Measurements from ENCODE around the gene TNFRSF13B.
"Not testable (repeated sequence)": the region's sequence is repeated elsewhere in the genome, so short reads cannot be mapped to it uniquely, and the experiment has no call there.

The TNFRSF13B gene

DNA sequence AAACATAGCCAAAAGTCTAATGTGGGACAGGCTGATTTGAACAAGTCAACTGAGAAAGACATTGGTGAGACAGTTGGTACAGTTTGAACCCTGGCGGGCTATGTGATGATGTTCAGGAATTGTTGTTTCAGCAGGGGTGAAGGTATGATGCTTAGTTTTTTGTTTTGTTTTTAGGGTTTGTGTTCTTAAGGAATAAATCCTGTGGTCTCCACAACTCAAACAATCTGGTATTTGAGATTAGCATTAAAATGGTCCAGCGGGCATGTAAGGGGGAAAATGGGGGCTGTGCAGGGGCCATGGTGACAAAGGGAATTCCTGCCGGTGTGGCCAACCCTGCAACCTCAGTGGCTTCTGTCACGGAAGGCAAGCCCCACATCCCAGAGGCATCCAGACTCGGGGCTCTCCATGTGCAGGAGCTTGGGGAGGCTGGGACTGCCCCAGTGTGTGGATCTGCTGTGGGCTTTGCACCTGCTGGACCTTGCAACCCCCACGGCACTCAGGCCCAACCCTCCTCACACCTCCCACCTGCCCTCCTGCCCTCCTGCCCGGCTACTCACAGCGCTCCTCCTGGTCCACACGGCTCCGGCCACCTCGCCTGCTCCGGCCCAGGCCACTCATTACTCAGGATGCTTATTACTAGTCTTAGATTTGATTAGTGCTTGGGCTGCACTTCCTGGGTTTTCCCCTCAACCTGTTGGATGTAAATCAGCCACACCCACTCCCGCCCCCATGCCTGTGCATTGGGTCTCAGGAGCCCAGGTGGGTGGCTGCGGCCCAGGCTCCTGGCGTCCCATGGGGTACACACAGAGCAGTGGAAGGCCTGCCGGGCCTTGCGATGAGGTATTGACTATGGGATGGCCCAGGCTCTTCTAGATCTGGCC, at the start of gene TNFRSF13B:
TSS of gene TNFRSF13B (minus strand) at position 661 of the 881 bp plus-strand sequence. CDS start at position 618, 43 bp downstream.
- H2AFZ ChIP-seq (ENCODE audit: low read depth, low read length): no peak within 1 kb of the TSS
- peaks cover 4% of the 10 kb centered on the region for H3K27me3 ChIP-seq (ENCODE audit: insufficient read depth, low read length)
- no peaks in the 10 kb centered on the region for H3K4me1 ChIP-seq (ENCODE audit: insufficient read depth, low read length)
- no peaks in the 10 kb centered on the region for H3K9me3 ChIP-seq (ENCODE audit: low read length)
- H3K36me3 ChIP-seq (ENCODE audit: insufficient read depth, low read length): no peaks in the 10 kb centered on the region
- H3K4me3 ChIP-seq (ENCODE audit: low read length): no peak within 1 kb of the TSS

DNA sequence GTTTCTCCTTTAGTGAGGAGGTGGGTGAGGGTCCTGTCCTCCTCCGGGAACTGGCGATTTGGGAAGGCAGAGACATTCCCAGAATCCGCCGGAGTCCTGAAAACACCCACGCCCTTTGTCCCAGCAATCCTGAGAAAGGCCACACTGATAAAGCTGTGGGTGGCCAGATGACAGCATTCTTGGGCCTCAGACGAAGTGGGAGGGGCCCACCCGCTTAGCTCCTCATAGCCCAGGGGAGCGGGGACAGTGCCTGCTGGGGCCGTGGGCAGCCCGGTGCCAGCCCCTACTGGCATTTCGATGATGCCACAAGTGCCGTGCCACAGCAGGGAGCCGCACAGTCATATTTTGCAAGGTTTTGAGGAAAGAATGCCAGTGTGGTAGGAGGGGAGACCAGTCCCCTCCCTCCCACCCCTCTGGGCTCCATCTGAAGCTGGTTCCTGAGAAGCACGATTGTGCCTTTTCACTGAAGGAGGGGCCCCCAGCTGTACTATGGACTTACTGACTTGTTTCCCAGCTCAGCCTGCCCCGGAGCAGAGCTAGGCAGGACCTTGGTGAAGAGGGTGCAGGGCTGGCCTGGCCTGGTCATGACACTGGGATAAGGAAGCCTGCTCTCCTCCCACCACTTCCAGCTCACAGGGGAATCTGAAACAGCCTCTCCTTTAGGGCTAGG, 49.4 kb upstream of the TNFRSF13B start:
- H3K36me3 ChIP-seq (ENCODE audit: insufficient read depth, low read length): no peaks in the 10 kb centered on the region
- no peaks in the 10 kb centered on the region for H3K9me3 ChIP-seq (ENCODE audit: low read length)
- no peak overlapping the region for H3K4me3 ChIP-seq (ENCODE audit: low read length)

DNA sequence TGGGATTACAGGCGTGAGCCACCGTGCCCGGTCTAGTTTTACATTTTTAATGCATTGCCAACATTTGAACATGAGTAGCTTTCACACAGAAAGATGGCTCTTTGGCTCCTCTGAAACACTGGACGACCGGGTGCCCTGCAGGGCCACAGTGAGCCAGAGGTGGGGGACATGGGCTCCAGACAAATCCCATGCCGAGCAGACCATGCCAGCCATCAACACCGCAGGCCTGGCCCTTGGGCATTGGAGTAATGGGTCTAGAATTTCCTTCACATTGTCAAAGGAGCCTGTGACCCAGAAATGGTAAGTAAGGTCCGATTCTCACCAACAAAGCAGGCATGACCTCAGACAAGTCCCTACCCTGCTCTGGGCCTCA, 48.9 kb upstream of the TNFRSF13B start:
- Histone ChIP-seq H3K9me3 (ENCODE audit: low read length) (no peaks in the 10 kb centered on the region), H2AFZ (ENCODE audit: low read depth, low read length) (no peak overlapping the region), H3K36me3 (ENCODE audit: insufficient read depth, low read length) (no peaks in the 10 kb centered on the region), H3K4me3 (ENCODE audit: low read length) (no peak overlapping the region), H3K27me3 (ENCODE audit: insufficient read depth, low read length) (peaks cover 3% of the 10 kb centered on the region), H3K4me1 (ENCODE audit: insufficient read depth, low read length) (peaks cover 5% of the 10 kb centered on the region)

More for the DNA sequence above, 49.4 kb upstream of the TNFRSF13B start:
- peaks cover 3% of the 10 kb centered on the region for H3K27me3 ChIP-seq (ENCODE audit: insufficient read depth, low read length)
- H2AFZ ChIP-seq (ENCODE audit: low read depth, low read length): no peak overlapping the region
- peaks cover 5% of the 10 kb centered on the region for H3K4me1 ChIP-seq (ENCODE audit: insufficient read depth, low read length)

DNA sequence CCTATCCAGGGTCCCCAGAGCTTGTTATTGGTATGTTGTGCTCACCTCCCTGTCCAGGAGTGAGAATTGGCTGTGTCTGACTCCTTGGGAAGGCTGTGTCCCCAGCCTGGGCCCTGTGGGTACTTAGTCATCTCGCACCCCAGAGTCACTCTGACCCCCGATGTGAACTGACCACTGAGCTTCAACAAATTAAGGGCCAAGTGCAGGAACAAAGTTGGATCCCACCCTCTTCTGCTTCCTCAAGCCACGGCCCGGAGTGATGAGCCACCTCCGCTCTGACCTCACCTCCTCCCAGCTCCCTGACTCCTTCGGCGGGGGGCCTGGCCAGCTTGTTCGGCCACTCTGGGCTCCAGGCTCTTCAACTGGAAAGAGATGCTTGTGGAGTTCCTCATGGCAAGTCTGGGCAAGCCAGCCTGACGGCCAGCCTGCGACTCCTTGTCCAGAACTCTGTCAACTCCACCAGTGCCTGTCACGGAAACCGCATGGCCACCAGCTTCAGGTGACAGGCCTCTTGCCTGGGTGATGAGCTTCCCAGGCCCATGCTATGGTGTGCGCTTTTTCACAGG, 48.1 kb upstream of the TNFRSF13B start:
- Histone ChIP-seq H3K4me3 (ENCODE audit: low read length) (no peak overlapping the region), H3K36me3 (ENCODE audit: insufficient read depth, low read length) (no peaks in the 10 kb centered on the region), H3K27me3 (ENCODE audit: insufficient read depth, low read length) (peaks cover 10% of the 10 kb centered on the region), H3K9me3 (ENCODE audit: low read length) (no peaks in the 10 kb centered on the region), H2AFZ (ENCODE audit: low read depth, low read length) (no peak overlapping the region), H3K4me1 (ENCODE audit: insufficient read depth, low read length) (peaks cover 5% of the 10 kb centered on the region)

DNA sequence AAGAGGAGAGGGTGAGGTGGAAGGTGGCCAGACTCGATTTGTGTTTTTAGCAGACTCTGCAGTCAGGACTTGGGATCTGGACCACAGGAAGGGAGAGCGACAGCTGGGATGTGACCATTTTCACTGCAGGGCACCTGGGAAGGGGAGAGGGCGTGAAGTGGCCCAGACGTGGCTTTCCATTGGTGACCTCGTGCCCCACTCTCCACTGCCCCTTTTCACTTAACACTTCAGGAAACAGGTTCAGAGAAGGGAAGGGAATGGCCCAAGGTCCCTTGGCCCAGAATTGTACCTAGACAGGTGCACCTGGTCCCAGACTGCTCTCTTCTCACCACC, 47.5 kb upstream of the TNFRSF13B start:
- Histone ChIP-seq H3K36me3 (ENCODE audit: insufficient read depth, low read length) (no peaks in the 10 kb centered on the region), H3K4me3 (ENCODE audit: low read length) (no peak overlapping the region), H3K9me3 (ENCODE audit: low read length) (no peaks in the 10 kb centered on the region)

DNA sequence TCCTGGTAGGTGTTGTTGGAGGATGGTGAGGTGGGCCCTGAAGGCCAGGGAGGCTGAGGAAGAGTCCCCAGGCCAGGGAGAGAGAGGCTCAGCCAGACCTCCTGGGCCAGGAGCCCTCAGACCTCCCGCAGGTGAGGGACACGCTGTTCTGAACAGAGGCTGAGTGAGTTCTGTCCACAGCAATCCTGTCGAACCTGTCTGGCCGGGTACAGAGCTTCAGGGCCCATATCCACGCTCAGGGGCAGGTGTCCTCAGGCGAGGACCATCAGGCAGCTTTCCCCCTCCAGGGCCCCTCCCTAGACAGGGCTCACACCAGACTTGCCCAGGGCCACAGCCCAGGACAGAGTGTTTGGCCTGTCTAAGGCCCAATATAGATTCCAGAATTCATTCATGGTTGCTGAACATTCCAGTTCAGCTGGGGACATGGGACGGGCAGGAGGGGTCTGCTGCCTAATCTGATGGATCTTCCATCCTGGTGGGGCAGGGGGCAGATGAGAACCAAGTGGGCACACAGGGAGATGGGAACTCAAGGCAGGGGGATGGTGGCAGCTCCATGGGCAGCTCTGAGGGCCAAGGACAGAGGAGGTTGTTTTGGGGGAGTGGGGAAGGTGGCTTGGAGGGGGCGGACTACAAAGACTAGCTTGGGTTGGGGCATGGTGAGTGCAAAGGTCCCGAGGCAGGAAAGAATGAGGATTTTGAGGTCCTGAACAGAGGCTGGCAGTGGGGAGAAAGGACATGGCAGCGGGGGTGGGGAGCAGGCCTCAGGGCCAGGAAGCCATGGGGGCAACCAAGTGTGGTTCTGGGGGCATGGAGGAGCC, 46.9 kb upstream of the TNFRSF13B start:
- no peak overlapping the region for H3K4me3 ChIP-seq (ENCODE audit: low read length)
- no peaks in the 10 kb centered on the region for H3K9me3 ChIP-seq (ENCODE audit: low read length)
- H3K27me3 ChIP-seq (ENCODE audit: insufficient read depth, low read length): peaks cover 10% of the 10 kb centered on the region
- H3K36me3 ChIP-seq (ENCODE audit: insufficient read depth, low read length): no peaks in the 10 kb centered on the region
- peaks cover 5% of the 10 kb centered on the region for H3K4me1 ChIP-seq (ENCODE audit: insufficient read depth, low read length)
- no peak overlapping the region for H2AFZ ChIP-seq (ENCODE audit: low read depth, low read length)

More for the DNA sequence above, 47.5 kb upstream of the TNFRSF13B start:
- Histone ChIP-seq H3K4me1 (ENCODE audit: insufficient read depth, low read length) (peaks cover 5% of the 10 kb centered on the region), H3K27me3 (ENCODE audit: insufficient read depth, low read length) (peaks cover 12% of the 10 kb centered on the region), H2AFZ (ENCODE audit: low read depth, low read length) (no peak overlapping the region)

DNA sequence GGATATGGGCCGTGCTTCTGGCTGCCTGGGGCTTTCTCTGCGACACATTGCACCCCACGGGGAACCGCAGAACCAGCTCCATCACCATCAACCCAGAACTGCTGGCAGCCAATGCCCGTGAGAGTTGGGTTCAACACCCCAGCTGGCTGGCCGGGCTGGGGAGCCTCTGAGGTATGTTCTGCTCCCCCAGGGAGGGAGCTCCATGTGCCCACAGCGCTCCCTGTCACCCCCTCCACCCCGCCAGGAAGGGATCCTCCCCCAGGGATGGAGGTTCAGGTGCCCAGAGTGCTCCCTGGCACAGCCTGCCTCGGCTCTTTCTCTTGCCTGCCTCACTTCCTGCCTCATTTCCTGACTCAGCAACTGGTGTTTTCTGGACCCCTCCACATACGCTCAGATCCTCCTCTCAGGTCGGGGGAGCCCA, 46.1 kb upstream of the TNFRSF13B start:
- Histone ChIP-seq H3K4me3 (ENCODE audit: low read length) (no peak overlapping the region), H3K9me3 (ENCODE audit: low read length) (no peaks in the 10 kb centered on the region), H2AFZ (ENCODE audit: low read depth, low read length) (no peak overlapping the region), H3K36me3 (ENCODE audit: insufficient read depth, low read length) (no peaks in the 10 kb centered on the region), H3K4me1 (ENCODE audit: insufficient read depth, low read length) (peaks cover 5% of the 10 kb centered on the region), H3K27me3 (ENCODE audit: insufficient read depth, low read length) (peaks cover 10% of the 10 kb centered on the region)

DNA sequence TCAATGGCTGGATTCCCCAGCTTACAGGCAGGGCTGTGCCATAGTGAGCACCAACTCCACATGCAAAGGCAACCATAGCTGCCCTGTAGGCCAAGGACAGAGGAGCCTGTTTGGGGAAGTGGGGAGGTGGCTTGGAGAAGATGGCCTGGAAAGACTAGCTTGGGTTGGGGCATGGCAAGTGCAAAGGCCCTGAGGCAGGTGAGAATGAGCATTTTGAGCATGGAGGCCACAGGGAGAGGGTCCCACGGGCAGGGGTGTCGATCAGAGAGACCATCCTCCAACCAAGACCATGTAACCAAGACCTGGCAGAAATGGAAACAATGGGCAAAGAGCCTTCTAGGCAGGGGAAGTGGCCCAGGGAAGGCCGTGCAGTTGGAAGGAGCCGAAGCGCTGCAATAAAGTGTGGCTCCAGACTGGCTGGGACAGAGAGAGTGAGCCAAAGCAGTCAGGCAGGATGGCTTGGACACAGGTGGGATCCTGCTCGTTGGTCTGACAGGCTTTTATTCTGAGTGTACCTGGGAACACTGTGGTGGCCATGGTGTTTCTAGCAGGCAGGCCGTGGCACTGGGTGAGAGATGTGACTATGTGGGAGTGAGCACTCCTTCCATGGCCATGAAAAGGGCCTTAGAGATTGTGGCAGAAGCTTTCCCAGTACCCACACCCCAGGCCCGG, 45.6 kb upstream of the TNFRSF13B start:
- H3K9me3 ChIP-seq (ENCODE audit: low read length): no peaks in the 10 kb centered on the region
- H2AFZ ChIP-seq (ENCODE audit: low read depth, low read length): no peak overlapping the region
- peaks cover 10% of the 10 kb centered on the region for H3K27me3 ChIP-seq (ENCODE audit: insufficient read depth, low read length)
- peaks cover 5% of the 10 kb centered on the region for H3K4me1 ChIP-seq (ENCODE audit: insufficient read depth, low read length)
- no peak overlapping the region for H3K4me3 ChIP-seq (ENCODE audit: low read length)
- no peaks in the 10 kb centered on the region for H3K36me3 ChIP-seq (ENCODE audit: insufficient read depth, low read length)

DNA sequence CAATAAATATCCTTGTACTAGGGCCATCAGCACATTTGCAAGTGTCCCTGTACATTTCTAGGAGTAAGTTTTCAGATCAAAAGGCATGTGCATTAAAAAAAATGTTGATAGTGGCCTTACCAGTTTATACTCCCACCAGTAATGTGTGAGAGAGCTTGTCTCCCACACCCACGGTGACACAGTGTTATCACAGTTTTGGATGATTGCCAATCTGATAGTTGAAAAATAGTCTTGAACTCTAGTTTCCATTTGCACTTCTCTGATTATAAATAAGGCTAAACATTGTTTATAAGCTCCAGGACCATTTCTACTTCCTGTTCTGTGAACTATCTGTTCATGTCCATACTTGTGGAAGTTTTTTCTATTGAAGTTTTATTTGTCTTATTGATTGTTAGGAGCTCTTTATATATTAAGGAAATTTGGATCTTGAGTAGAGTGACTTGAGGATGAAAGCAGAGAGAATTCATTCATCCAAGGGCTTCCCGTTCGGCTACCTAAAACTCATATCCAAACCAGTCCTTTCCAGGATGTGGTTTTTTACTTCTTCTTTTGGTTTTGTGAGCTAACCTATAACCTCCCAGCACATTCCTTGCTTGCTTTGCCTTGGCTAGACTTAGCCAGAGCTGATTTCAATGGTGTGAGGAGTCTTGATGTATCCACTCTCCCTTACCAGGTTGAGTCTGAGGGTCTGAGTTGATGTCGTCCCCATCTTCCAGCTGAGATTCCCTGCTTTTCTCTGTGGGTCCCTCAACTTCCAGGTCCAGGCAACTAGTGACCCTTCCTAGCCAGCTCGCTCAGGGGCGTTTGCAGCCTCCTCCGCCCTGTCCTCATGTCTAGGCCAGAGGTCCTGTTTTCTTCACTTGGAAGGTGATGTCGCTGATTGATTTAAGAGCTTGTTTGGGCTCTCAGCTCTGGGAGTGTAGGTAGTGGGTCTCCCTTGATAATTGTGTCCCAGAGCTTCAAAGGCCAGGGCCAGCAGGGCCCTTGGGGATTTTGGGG, 44.6 kb upstream of the TNFRSF13B start:
- not testable (repeated sequence) for H3K4me1 ChIP-seq (ENCODE audit: insufficient read depth, low read length)

DNA sequence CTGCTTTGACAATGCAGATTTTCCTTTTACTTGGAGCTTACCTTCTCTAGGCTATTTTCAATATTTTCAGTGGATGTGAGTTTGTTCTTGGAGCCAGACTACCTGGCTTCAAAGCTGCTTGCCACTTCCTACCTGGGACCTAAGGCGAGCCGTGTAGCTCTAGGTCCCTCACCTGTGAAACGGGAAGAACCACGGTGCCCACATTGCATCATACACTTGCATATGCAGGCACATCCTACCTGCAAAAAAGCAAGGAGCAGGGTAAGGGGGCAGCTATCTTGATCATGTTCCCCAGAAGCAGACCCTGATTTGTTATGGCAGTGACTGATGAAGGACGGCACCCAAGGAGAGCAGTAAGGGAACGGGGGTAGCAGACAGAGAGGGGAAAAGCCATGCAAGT, 43.3 kb upstream of the TNFRSF13B start:
- no peaks in the 10 kb centered on the region for H3K4me1 ChIP-seq (ENCODE audit: insufficient read depth, low read length)
- H3K4me3 ChIP-seq (ENCODE audit: low read length): no peak overlapping the region
- no peak overlapping the region for H2AFZ ChIP-seq (ENCODE audit: low read depth, low read length)
- H3K36me3 ChIP-seq (ENCODE audit: insufficient read depth, low read length): no peaks in the 10 kb centered on the region
- peaks cover 10% of the 10 kb centered on the region for H3K27me3 ChIP-seq (ENCODE audit: insufficient read depth, low read length)
- H3K9me3 ChIP-seq (ENCODE audit: low read length): no peaks in the 10 kb centered on the region

More for the DNA sequence above, 44.6 kb upstream of the TNFRSF13B start:
- H3K9me3 ChIP-seq (ENCODE audit: low read length); H3K4me3 ChIP-seq (ENCODE audit: low read length); H2AFZ ChIP-seq (ENCODE audit: low read depth, low read length); H3K36me3 ChIP-seq (ENCODE audit: insufficient read depth, low read length): not testable (repeated sequence)
- H3K27me3 ChIP-seq (ENCODE audit: insufficient read depth, low read length): peaks cover 10% of the 10 kb centered on the region

DNA sequence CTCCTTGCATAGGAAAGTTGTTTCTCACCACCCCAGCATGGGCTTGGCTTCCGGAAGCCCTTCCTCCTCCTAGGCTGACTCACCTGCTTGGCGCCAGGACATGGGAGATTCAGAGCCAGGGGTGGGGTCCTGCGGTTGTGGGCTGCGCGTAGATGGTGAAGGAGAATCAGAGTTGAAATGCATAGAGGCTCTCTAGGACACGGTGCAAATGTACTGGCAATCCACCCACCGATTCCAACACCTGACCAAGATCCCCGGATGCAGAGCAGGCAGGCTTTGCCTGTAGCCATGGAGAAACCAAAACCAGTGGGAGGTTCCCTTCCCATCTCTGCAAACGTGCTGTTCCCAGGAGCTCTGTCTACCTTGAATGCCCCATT, 42.8 kb upstream of the TNFRSF13B start:
- H2AFZ ChIP-seq (ENCODE audit: low read depth, low read length); H3K36me3 ChIP-seq (ENCODE audit: insufficient read depth, low read length); H3K4me3 ChIP-seq (ENCODE audit: low read length); H3K9me3 ChIP-seq (ENCODE audit: low read length); H3K4me1 ChIP-seq (ENCODE audit: insufficient read depth, low read length): not testable (repeated sequence)
- peaks cover 10% of the 10 kb centered on the region for H3K27me3 ChIP-seq (ENCODE audit: insufficient read depth, low read length)
